SK-N-SH treated with all-trans-retinoic acid at 6 μM for 48 hours (cell line): ENCODE measurements around the gene PFKP.

Experiments
- ARNTL ChIP-seq: fragments of 450-650 bp; formaldehyde crosslinking; IDR thresholded peaks from 2 replicates; pipeline ENCODE4 v1.5.0; 2020; ENCODE audit warnings: low read depth, mild to moderate bottlenecking, moderate library complexity, borderline replicate concordance
- CREB5 ChIP-seq: fragments of 250-450 bp; sonication (Bioruptor Pico); IDR thresholded peaks from 2 replicates; pipeline ENCODE4 v1.5.1; 2020; ENCODE audit warnings: low read depth, mild to moderate bottlenecking, moderate library complexity
- CSDC2 ChIP-seq: fragments of 250-450 bp; sonication (Bioruptor Pico); IDR thresholded peaks from 2 replicates; pipeline ENCODE4 v1.5.0; 2020; ENCODE audit warnings: mild to moderate bottlenecking, moderate library complexity
- ESRRG ChIP-seq: fragments of 250-450 bp; sonication (Bioruptor Pico); IDR thresholded peaks from 2 replicates; pipeline ENCODE4 v1.6.1; 2021; ENCODE audit warnings: mild to moderate bottlenecking
- ISL1 ChIP-seq: fragments of 250-450 bp; sonication (Bioruptor Pico); IDR thresholded peaks from 2 replicates; pipeline ENCODE4 v2.1.2; 2022; ENCODE audit warnings: mild to moderate bottlenecking, moderate library complexity
- OSR1 ChIP-seq: fragments of 250-450 bp; sonication (Bioruptor Pico); IDR thresholded peaks from 2 replicates; pipeline ENCODE4 v1.8.0; 2022; ENCODE audit warnings: moderate library complexity, mild to moderate bottlenecking, inconsistent platforms
- TCF4 ChIP-seq: fragments of 250-450 bp; sonication (Bioruptor Pico); IDR thresholded peaks from 2 replicates; pipeline ENCODE4 v1.8.0; 2021; ENCODE audit warnings: mild to moderate bottlenecking, moderate library complexity, borderline replicate concordance
- ZC3H10 ChIP-seq: fragments of 250-450 bp; sonication (Bioruptor Pico); IDR thresholded peaks from 2 replicates; pipeline ENCODE4 v1.5.1; 2021; ENCODE audit warnings: mild to moderate bottlenecking, moderate library complexity
- ZFP3 ChIP-seq: fragments of 250-450 bp; sonication (Bioruptor Pico); IDR thresholded peaks from 2 replicates; pipeline ENCODE4 v1.5.0; 2020; ENCODE audit warnings: mild to moderate bottlenecking, moderate library complexity
- ZNF70 ChIP-seq: fragments of 450-650 bp; formaldehyde crosslinking; IDR thresholded peaks from 2 replicates; pipeline ENCODE4 v1.5.0; 2020; ENCODE audit warnings: mild to moderate bottlenecking, moderate library complexity
- TF ChIP-seq, protein P1 (sequence below): fragments of 250-450 bp; sonication (Bioruptor Pico); IDR thresholded peaks from 2 replicates; pipeline ENCODE4 v1.8.0; 2020; ENCODE audit warnings: mild to moderate bottlenecking, moderate library complexity, borderline replicate concordance
- TF ChIP-seq, protein P2 (sequence below): fragments of 250-450 bp; sonication (Bioruptor Pico); IDR thresholded peaks from 2 replicates; pipeline ENCODE4 v1.5.0; 2020; ENCODE audit warnings: mild to moderate bottlenecking, moderate library complexity
- TF ChIP-seq, protein P3 (sequence below): fragments of 250-450 bp; sonication (Bioruptor Pico); IDR thresholded peaks from 2 replicates; pipeline ENCODE4 v1.5.1; 2021; ENCODE audit warnings: mild to moderate bottlenecking, moderate library complexity

- no peak for TF ChIP-seq ZC3H10
- TF ChIP-seq TCF4 (CRISPR knock-in tag): no peak
- no peak for TF ChIP-seq ISL1 (CRISPR knock-in tag)
- TF ChIP-seq ESRRG: no peak
- TF ChIP-seq, protein P1, sequence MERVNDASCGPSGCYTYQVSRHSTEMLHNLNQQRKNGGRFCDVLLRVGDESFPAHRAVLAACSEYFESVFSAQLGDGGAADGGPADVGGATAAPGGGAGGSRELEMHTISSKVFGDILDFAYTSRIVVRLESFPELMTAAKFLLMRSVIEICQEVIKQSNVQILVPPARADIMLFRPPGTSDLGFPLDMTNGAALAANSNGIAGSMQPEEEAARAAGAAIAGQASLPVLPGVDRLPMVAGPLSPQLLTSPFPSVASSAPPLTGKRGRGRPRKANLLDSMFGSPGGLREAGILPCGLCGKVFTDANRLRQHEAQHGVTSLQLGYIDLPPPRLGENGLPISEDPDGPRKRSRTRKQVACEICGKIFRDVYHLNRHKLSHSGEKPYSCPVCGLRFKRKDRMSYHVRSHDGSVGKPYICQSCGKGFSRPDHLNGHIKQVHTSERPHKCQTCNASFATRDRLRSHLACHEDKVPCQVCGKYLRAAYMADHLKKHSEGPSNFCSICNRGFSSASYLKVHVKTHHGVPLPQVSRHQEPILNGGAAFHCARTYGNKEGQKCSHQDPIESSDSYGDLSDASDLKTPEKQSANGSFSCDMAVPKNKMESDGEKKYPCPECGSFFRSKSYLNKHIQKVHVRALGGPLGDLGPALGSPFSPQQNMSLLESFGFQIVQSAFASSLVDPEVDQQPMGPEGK: no peak
- TF ChIP-seq ZNF70 (CRISPR knock-in tag): no peak
- no peak for TF ChIP-seq ZFP3 (CRISPR knock-in tag)
- TF ChIP-seq OSR1: no peak
- TF ChIP-seq ARNTL: no peak
- TF ChIP-seq CSDC2 (CRISPR knock-in tag): no peak
- no peak for TF ChIP-seq CREB5 (CRISPR knock-in tag)
- TF ChIP-seq, protein P2, sequence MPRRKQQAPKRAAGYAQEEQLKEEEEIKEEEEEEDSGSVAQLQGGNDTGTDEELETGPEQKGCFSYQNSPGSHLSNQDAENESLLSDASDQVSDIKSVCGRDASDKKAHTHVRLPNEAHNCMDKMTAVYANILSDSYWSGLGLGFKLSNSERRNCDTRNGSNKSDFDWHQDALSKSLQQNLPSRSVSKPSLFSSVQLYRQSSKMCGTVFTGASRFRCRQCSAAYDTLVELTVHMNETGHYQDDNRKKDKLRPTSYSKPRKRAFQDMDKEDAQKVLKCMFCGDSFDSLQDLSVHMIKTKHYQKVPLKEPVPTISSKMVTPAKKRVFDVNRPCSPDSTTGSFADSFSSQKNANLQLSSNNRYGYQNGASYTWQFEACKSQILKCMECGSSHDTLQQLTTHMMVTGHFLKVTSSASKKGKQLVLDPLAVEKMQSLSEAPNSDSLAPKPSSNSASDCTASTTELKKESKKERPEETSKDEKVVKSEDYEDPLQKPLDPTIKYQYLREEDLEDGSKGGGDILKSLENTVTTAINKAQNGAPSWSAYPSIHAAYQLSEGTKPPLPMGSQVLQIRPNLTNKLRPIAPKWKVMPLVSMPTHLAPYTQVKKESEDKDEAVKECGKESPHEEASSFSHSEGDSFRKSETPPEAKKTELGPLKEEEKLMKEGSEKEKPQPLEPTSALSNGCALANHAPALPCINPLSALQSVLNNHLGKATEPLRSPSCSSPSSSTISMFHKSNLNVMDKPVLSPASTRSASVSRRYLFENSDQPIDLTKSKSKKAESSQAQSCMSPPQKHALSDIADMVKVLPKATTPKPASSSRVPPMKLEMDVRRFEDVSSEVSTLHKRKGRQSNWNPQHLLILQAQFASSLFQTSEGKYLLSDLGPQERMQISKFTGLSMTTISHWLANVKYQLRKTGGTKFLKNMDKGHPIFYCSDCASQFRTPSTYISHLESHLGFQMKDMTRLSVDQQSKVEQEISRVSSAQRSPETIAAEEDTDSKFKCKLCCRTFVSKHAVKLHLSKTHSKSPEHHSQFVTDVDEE (CRISPR knock-in tag): no peak
- TF ChIP-seq, protein P3, sequence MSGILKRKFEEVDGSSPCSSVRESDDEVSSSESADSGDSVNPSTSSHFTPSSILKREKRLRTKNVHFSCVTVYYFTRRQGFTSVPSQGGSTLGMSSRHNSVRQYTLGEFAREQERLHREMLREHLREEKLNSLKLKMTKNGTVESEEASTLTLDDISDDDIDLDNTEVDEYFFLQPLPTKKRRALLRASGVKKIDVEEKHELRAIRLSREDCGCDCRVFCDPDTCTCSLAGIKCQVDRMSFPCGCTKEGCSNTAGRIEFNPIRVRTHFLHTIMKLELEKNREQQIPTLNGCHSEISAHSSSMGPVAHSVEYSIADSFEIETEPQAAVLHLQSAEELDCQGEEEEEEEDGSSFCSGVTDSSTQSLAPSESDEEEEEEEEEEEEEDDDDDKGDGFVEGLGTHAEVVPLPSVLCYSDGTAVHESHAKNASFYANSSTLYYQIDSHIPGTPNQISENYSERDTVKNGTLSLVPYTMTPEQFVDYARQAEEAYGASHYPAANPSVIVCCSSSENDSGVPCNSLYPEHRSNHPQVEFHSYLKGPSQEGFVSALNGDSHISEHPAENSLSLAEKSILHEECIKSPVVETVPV (CRISPR knock-in tag): no peak
These were observed 113.1 kb downstream of the PFKP start for GRCh38 chr10:3180355-3181025.
